GM12873 (cell line): ENCODE results near the gene UNK.

Source experiments
- TF ChIP-seq, protein P1 (sequence below): IDR thresholded peaks from 2 replicates; pipeline ENCODE4 v1.5.1; 2012; ENCODE audit warnings: low read depth, mild to moderate bottlenecking, moderate library complexity, low read length, control low read depth; ENCODE audit not compliant: insufficient read depth; ENCODE audit errors: missing control alignments

The UNK gene

DNA sequence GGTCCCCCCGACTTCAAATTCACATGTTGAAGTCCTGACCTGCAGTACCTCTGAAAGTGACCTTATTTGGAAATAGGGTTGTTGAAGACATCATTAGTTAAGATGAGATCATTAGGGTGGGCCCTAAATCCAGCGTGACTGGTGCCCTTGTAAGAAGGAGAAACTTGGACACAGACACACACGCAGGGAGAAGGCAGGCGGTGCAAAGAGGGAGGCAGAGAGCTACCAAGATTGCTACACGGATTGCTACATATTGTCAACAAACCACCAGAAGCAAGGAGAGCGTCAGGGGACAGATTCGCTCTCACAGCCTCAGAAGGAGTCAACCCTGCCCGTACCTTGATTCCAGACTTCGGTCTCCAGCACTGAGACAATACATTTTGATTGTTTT is 77.3 kb downstream of the UNK start:
- TF ChIP-seq, protein P1, sequence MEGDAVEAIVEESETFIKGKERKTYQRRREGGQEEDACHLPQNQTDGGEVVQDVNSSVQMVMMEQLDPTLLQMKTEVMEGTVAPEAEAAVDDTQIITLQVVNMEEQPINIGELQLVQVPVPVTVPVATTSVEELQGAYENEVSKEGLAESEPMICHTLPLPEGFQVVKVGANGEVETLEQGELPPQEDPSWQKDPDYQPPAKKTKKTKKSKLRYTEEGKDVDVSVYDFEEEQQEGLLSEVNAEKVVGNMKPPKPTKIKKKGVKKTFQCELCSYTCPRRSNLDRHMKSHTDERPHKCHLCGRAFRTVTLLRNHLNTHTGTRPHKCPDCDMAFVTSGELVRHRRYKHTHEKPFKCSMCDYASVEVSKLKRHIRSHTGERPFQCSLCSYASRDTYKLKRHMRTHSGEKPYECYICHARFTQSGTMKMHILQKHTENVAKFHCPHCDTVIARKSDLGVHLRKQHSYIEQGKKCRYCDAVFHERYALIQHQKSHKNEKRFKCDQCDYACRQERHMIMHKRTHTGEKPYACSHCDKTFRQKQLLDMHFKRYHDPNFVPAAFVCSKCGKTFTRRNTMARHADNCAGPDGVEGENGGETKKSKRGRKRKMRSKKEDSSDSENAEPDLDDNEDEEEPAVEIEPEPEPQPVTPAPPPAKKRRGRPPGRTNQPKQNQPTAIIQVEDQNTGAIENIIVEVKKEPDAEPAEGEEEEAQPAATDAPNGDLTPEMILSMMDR = no peak

DNA sequence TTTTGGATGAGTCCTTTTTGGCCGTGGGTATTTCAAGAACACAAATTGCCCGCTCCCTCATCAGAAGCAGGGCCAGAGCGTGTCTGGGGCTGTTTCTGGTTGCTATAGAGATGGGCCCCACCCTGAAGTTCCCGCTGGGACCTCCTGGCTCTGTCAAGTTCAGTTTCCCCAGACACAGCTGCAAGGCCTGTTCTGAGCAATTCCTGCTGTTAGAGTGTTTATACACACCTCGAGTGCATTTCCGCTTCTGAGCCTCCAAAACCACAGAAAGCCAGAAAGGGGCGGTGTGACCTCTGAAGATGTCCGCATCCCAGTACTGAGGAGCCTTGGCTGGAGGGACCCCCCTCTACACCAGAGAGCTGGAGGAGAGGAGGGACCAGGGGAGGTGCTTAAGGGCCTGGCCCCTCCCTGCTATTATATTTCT is 79.9 kb downstream of the UNK start:
- TF ChIP-seq, protein P1 = no peak

DNA sequence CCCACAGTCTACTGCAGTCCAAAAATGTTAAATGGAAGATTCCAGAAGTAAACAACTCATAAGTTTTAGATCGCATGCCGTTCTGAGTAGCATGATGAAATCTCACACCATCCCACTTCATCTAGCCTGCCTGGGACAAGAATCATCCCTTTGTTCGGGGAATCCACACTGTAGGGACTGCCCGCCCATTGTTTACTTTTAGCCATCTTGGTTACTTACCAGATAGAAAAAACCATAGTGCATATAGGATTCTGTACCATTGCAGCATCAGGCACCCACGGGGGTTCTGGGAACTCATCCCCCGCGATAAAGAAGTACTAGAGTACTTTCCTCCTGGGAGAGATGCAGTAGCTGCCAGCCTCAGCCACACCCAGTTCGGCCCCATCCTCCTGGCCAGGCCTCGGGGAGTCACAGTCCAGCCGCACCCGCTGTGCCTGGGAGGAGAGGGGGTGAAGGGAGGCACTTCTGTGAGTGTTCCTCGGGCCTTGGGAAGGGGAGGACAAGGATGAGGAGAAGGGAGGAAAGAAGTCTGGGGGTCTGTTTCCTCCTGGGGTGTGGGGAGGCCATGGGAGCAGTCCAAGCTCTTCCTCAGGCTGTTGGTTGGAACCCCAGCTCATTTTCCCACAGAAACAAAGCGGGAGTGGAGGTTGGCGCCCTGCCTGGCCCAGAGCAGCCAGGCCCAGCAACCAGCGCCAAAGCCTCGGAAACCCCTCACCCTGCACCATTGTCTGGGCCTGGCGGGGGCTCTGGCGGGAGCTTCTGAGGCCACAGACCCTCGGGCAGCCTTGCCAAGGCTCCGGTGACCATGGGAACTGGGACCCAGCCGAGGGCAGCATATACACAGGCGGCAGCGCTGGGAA is 84.9 kb downstream of the UNK start:
- TF ChIP-seq, protein P1 = no peak

DNA sequence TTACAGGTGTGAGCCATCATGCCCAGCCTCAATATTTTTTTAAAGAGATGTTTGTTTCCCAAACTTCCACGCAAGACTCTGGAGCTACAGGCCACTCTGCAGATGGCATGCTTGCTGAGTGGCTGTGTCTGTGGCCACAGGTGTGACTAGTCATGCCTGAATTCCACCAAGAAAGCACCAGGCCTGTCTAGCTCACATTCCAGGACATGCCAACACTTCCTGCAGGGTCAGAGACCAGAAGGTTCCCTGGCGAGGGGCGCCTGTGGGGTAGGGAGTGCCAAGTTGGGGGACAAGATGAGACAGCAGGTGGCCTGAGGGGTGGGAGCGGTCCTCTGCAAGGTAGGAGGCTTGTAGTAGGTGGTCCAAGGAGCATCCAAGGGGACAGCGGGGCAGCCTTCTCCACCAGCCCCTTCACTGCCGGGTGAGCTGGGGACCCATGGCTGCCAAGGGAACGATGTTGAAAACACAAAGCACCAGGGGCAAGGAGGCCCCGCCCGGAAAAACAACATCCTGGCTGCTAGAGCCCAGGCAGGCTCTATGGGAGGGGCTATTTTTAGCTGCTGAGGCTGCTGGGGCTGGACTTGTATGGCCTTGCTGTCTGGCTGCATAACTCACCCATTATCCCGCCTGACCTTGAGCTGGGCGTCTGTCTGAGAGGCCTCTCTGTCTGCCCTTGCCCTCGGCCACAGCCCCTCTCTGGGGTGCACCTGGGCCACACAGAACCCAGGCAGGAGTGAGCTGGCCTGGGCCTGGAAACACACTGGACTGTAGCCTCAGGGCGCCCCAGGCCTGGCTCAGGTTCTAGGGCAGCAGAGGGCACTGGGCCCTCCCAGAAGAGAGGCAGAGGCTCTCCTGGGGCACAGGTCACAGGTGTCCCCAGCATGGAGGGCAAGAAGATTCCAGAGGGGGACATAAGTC is 88.1 kb downstream of the UNK start:
- TF ChIP-seq, protein P1 = no peak

DNA sequence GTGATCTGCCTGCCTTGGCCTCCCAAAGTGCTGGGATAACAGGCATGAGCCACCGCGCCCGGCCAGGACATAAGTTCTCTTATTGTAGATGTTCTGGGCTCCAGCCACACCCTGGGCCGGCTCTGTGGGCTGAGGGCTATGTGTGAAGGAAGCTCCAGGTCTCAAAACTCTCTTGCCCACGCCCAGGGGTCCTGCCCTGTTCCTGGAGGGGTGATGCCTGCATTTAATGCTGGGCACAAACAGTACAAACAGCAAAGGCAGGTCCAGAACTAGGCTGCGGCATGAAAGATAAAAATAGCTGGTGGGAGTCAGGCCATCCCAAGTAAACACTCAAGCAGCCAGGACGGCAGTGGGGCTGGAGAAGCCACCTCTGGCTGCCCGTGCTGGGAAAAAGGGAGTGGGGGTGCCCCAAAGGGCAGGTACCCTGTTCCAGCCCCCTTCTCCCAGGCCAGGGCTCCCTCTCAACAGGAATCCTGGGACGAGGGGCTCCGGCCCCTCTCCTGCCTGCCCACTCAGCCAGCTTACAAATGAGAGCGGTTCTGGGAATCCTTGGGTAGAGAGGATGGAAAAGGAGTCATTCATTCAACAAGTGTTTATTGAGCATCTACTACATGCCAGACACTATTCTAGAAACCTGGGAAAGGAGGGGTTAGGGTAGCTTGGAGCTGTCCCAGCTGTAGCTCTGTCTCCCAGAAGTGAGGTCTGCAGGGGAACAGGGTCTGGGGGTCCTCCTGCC is 89.1 kb downstream of the UNK start:
- TF ChIP-seq, protein P1 = no peak

DNA sequence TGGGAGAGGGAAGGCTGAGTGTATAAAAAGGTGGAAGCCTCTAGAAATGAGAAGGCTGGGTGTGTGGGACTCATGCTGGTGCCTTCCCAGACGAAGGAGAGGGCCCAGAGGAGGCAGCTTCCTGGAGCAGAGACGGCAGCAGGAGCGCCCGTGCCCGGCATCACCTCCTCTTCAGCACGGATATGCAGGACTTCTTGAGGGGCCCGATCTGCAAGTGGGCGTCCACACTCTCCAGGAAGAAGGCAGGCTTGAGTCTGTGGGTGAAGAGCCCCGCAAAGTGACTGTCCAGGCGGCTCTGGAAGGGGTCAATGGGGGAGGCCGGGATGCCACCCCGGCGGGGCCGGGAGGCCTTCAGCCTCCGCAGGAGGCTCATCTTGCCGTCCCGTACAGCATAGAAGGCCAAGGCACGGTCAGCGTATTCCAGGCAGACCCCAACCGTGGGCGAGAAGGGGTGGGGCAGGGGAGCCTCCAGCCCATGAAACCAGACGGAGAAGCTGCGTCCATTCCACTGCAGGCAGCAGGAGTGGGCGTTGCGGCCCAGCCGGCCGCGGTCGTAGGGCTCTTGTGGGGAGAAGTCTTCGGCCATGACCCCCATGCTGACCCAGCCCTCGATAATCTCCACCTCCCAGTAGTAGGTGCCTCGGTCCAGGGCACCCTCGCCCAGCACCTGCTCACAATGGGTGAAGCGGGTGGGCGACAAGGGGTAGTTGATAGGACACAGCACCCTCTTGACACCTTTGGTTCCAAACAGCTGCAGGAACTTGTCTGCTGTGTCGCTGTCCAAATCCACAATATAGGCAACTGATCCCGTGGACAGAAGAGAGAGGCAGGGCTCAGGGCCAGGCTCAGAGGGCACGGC is 89.9 kb downstream of the UNK start:
- TF ChIP-seq, protein P1 = no peak
